Measurements from ENCODE around the gene CARD11.

DNA sequence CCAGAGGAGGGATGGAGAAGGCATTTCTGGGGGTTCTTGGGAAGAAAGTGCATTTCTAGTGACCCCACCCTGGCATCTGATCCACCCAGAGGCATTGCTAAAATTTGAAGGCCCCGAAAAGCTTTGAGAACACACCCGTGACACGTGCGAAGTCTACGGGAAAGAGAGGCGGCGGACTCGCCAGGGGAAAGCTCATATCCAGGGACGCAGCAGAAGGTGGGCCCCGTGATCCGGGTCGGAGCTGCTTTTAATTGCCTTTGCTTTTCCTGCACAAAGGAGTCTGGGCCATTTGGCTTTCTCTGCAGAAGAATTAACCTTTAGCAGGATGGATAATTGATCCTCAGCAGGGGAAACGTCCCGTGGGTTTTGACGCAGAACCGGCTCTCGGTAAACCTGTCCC is 50.3 kb downstream of the CARD11 start:
- TF ChIP-seq, protein P1, sequence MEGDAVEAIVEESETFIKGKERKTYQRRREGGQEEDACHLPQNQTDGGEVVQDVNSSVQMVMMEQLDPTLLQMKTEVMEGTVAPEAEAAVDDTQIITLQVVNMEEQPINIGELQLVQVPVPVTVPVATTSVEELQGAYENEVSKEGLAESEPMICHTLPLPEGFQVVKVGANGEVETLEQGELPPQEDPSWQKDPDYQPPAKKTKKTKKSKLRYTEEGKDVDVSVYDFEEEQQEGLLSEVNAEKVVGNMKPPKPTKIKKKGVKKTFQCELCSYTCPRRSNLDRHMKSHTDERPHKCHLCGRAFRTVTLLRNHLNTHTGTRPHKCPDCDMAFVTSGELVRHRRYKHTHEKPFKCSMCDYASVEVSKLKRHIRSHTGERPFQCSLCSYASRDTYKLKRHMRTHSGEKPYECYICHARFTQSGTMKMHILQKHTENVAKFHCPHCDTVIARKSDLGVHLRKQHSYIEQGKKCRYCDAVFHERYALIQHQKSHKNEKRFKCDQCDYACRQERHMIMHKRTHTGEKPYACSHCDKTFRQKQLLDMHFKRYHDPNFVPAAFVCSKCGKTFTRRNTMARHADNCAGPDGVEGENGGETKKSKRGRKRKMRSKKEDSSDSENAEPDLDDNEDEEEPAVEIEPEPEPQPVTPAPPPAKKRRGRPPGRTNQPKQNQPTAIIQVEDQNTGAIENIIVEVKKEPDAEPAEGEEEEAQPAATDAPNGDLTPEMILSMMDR (IDR thresholded peaks at IDR 0.05) = no peak
- TF ChIP-seq POLR2A (IDR thresholded peaks at IDR 0.05; ENCODE audit: low read depth) (no peak), POLR2AphosphoS5 (IDR thresholded peaks at IDR 0.05) (no peak), EP300 (IDR thresholded peaks at IDR 0.05) (no peak)

Measured in esophagus muscularis mucosa (tissue), 4 donors.